AG04449 (cell line): Measurements from ENCODE around the gene SLC9A9.

Source experiments
- CTCF ChIA-PET: fragments of 350-600 bp; formaldehyde crosslinking; extraction: SDS; loops from one replicate; lab custom pipeline; 2021; ENCODE audit warnings: antibody characterized with exemption; lab: Yijun Ruan, JAX
- POLR2A ChIA-PET: fragments of 400-600, 350-600 bp; formaldehyde crosslinking; extraction: SDS; loops from one replicate; lab custom pipeline; 2020; ENCODE audit warnings: antibody characterized with exemption, inconsistent platforms; lab: Yijun Ruan, JAX
- DNase-seq: peaks from one replicate; pipeline ENCODE4 v3.0.0-alpha.2; 2010; ENCODE audit warnings: low read depth, low spot score
- H3K4me3 ChIP-seq: 2 replicates; pipeline ENCODE4 v1.5.1; 2011; ENCODE audit warnings: low read depth, mild to moderate bottlenecking, control low read depth, low read length
- CTCF ChIP-seq: IDR thresholded peaks from one replicate; pipeline ENCODE4 v1.5.1; 2011; ENCODE audit warnings: mild to moderate bottlenecking, moderate library complexity, low read length, control low read depth, inconsistent platforms; ENCODE audit not compliant: insufficient read depth; ENCODE audit errors: missing control alignments

The SLC9A9 gene

GRCh38 chr3:143396790-143397189 lies 451.5 kb downstream of the SLC9A9 start:
- ChIA-PET POLR2A (no interaction called here), CTCF (no interaction called here)
- no peak for TF ChIP-seq CTCF

GRCh38 chr3:143389388-143389787 lies 458.9 kb downstream of the SLC9A9 start:
- CTCF ChIA-PET, result no interaction called here
- no peak overlapping the region for H3K4me3 ChIP-seq
- POLR2A ChIA-PET, result no interaction called here
- no peak for DNase-seq
- TF ChIP-seq CTCF, result no peak

More at GRCh38 chr3:143396790-143397189, 451.5 kb downstream of the SLC9A9 start:
- DNase-seq, result no peak
- H3K4me3 ChIP-seq, result no peak overlapping the region

- CTCF ChIA-PET, result no interaction called here
- POLR2A ChIA-PET, result no interaction called here
- no peak overlapping the region for H3K4me3 ChIP-seq
- no peak for TF ChIP-seq CTCF
- DNase-seq, result no peak
Measured at GRCh38 chr3:143387425-143387824, 460.8 kb downstream of the SLC9A9 start.

- no peak for TF ChIP-seq CTCF
- ChIA-PET POLR2A (no interaction called here), CTCF (no interaction called here)
- no peak for DNase-seq
- no peak overlapping the region for H3K4me3 ChIP-seq
Measured at GRCh38 chr3:143384076-143384475, 464.2 kb downstream of the SLC9A9 start.

GRCh38 chr3:143383421-143383820 lies 464.8 kb downstream of the SLC9A9 start:
- POLR2A ChIA-PET, result no interaction called here
- no peak for TF ChIP-seq CTCF
- no peak for DNase-seq
- no peak overlapping the region for H3K4me3 ChIP-seq
- CTCF ChIA-PET, result no interaction called here

GRCh38 chr3:143382816-143383215 lies 465.5 kb downstream of the SLC9A9 start:
- ChIA-PET POLR2A (no interaction called here), CTCF (no interaction called here)

More at GRCh38 chr3:143382816-143383215, 465.5 kb downstream of the SLC9A9 start:
- no peak for TF ChIP-seq CTCF
- no peak for DNase-seq
- H3K4me3 ChIP-seq, result no peak overlapping the region
